ENCODE results near the gene PRKN.

DNA sequence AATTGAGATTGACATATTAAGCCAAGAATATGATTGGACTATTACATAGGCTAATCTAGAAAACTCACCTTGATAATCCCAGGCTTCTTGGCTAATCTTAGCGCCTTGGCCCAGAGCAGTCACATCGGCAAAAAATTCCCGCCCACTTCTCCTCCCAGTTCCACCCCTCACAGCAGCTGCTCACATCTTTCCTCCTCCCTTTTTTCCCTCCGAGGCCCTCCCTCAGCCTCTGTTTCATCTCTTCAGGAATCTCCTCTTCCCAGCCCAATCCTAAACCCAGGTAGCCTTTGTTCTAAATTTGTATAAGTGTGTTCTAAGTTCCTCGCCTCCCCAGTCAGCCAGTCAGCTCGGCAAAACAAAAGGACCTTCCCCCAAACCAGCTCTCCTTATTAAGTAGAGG lies 184.3 kb downstream of the PRKN start:
- TF ChIP-seq SP1 (IDR thresholded peaks at IDR 0.05) (no peak), FOXM1 (IDR thresholded peaks at IDR 0.05; ENCODE audit: borderline replicate concordance) (no peak), HDGF (IDR thresholded peaks at IDR 0.05; ENCODE audit: borderline replicate concordance) (no peak), FOXA1 (IDR thresholded peaks at IDR 0.05) (no peak), NFRKB (IDR thresholded peaks at IDR 0.05) (no peak), TARDBP (IDR thresholded peaks at IDR 0.05) (no peak), SUZ12 (IDR thresholded peaks at IDR 0.05) (no peak), ZNF384 (IDR thresholded peaks at IDR 0.05) (no peak), ARNT (IDR thresholded peaks at IDR 0.05) (no peak), FOXK2 (IDR thresholded peaks at IDR 0.05) (no peak), CTBP1 (IDR thresholded peaks at IDR 0.05; ENCODE audit: borderline replicate concordance) (no peak)
- TF ChIP-seq, protein P1, sequence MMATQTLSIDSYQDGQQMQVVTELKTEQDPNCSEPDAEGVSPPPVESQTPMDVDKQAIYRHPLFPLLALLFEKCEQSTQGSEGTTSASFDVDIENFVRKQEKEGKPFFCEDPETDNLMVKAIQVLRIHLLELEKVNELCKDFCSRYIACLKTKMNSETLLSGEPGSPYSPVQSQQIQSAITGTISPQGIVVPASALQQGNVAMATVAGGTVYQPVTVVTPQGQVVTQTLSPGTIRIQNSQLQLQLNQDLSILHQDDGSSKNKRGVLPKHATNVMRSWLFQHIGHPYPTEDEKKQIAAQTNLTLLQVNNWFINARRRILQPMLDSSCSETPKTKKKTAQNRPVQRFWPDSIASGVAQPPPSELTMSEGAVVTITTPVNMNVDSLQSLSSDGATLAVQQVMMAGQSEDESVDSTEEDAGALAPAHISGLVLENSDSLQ (IDR thresholded peaks at IDR 0.05): no peak

Data from HEK293T (cell line).